CD4-positive, alpha-beta T cell treated with Interferon gamma for 1 hour (primary cell): ENCODE data around the gene ATXN7L3B.

Experiments
- DNase-seq: peaks from one replicate; pipeline ENCODE4 v3.0.0-alpha.2; 2020

ATXN7L3B gene

DNA sequence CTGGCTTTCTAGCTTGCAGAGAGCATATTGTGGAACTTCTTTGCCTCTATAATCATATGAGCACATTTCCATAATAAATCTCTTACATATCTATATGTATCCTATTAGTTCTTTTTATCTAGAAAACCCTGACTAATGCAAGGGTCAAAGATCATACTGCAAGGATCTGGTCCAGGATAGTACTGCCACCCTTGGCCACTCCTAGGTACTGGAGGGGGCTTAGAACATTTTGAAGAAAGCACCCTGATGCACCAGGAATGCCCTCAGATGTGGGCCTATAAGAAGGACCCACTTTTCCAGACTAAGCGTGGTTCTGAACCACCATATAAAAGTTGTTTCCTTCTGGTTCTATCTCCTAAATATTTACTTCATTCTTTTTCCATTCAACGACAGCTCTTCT lies 14.6 kb downstream of the ATXN7L3B start:
- DNase-seq, result no peak

DNA sequence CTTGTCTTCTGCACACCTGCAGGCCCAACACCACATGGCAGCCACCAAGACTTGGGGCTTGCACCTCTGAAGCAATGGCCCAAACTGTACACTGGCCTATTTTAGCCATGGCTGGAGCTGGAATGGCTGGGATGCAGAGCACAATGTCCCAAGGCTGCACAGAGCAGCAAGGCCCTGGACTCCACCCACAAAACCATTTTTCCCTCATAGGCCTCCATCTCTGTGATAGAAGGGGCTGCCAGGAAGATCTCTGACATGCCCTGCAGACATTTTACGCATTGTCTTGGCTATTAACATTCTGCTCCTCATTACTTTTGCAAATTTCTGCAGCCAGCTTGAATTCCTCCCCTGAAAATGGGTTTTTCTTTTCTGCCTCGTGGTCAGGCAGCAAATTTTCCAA lies 22.1 kb downstream of the ATXN7L3B start:
- no peak for DNase-seq

DNA sequence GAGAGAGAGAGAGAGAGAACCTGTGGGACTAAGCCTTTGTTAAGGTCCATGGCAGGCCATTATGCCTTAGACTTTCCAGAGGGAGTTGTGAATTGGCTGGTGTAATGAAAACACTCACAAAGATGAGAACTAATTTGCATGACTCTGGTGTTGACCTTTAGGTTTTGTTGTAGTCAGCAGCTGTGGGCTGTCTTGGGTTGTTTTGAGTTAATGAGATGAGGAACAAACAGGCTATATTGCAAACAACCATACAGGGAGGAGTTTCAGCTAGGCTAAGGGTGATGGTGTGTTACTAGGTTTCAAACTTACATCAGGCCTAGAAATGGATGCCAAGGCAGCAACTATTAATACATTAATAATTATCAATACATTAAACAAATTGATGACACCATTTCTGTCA lies 26.3 kb downstream of the ATXN7L3B start:
- DNase-seq, result no peak

DNA sequence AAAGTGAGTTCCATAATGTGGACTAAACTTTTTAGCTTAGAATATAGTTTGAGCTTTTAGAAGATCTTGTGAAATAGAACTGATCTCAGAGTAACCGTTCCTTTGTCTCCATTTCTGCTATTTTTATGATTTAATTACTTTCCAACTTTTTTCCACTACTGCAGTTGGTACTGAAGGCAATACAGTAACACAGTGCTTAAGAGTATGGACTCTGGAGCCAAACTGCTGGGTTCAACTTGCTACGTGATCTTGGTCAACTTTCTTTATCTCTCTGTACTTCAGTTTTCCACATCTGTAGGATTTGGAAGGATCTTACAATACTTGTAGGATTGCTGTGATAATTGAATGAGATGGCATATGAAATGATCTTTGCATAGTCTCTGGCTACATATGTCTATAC lies 40.9 kb downstream of the ATXN7L3B start:
- DNase-seq, result no peak

DNA sequence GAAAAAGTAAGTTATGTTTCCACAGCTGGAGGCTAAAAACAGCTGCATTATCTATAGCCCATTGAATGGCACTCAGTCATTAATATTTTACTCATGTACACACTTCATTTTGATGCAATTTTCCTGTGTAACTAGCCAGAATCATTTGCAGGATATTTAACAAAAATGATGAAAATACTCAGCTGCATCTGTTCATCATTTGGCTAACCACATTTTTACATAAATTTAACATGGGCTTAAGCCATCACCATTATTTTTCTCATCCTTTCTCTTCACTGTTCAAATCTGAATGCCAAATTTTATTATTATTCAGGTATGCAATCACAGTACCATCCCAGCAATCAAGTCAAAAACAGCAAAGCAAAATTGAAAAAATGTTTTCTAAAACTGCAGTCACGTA lies 41.8 kb downstream of the ATXN7L3B start:
- DNase-seq, result no peak

DNA sequence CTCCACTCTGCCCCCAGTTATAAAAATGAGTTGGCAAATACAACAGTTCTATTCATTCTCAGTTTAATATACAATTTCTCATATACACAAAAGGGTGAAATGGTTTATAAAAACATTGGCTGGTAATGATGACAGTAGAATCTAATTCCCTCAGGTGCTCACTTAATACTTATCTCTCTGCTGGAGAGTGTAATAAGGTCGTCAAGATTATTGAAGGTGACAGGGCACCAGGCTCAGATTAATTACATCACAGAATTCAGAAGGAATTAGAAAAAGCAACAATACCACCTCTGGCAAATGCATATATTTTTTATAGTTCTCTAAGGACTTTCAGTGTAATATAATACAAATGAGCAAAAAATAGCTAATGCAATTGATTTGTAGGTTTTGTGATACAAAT lies 42.3 kb downstream of the ATXN7L3B start:
- no peak for DNase-seq

DNA sequence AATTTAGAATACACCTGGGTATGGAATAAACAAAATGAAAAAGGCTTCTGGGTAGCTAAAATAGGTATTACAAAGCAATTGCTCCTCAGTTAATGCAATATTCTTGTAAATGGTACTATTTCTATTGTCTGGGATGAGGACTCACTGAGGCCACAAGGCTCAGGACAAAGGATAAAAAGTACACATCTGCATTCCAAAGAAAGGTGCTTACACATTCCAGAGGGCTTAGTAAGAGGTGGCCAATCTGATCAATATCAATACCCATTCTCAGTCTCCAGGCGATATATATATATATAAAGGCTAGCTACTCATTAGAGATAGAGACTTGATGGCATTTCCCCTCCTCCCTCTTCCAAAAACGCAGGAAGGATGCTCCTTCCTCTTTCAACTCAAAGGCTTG lies 43.8 kb downstream of the ATXN7L3B start:
- no peak for DNase-seq

DNA sequence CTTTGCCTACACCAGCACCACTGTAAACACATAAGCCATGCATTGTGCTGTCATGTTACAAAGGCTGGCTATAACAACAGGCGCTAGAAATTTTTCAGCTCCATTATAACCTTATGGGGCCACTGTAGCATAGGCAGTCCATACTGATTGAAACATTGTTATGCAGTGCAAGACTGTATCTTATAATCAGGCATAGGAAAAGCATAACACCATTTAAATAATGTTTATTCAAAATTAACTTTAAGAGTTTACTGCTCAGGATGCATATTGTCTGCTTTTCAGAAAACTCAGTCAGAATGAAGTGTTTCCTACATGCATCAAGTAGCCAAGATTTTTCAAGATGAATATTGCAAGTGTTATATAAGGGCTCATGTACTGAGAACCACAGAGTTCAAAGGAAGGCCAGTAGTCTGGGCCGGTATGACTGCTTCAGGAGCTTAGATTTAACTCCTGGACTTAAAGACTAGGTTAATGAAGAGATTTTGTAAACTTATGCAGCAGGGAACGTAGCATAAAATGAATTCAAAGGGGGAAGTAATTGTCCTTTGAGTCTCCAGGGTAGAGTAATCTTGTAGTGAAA lies 46.9 kb downstream of the ATXN7L3B start:
- no peak for DNase-seq

DNA sequence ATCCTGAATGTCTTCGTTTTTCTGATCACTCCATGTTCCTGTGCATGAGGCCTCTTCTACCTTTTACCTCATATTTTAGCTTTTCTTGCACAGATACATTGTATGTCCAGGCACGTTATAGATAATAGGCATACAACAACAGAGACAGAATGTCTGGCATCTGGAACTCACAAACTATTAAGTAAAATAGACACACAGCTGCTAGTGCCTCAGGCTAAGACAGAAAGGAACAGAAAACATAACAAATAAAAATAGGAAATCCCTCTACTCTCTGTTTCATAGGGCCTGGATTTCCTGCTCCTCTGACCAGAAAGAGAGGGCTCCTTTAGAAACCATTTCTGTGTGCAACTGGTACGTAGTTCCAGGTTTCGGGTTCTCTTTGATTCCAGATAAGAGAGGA lies 48.6 kb downstream of the ATXN7L3B start:
- no peak for DNase-seq
